ENCODE measurements around the gene SPINK9. TPM values are rescaled to one million over a fixed set of nuclear protein-coding genes. Genes with fewer than 3 reads are reported as not detected.

The SPINK9 gene
- total RNA-seq, 4 donors from 2014 or later, result not detected

DNA sequence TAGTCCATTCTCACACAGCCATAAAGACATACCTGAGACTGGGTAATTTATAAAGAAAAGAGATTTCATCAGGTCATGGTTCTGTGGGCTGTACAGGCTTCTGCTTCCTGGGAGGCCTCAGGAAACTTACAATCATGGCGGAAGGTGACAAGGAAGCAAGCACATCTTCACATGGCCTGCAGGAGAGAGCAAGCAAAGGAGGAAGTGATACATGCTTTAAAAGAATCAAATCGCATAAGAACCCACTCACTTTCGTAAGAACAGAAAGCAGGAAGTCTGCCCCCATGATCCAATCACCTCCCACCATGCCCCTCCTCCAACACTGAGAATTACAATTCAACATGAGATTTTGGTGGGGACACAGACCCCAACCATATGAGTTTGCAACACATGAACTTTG, 43.3 kb downstream of the SPINK9 start:
- DNase-seq, result no peak
- Histone ChIP-seq H3K27me3 (no peaks in the 10 kb centered on the region), H3K4me3 (no peak overlapping the region), H3K4me1 (no peaks in the 10 kb centered on the region), H3K9me3 (no peaks in the 10 kb centered on the region), H3K36me3 (no peaks in the 10 kb centered on the region), H3K27ac (no peak overlapping the region)
- intact Hi-C loops (cut with DNase I; ENCODE audit: low total_unique reads), result no loop called here
- TF ChIP-seq CTCF (IDR thresholded peaks at IDR 0.05) (no peak), POLR2A (IDR thresholded peaks at IDR 0.05) (no peak)

DNA sequence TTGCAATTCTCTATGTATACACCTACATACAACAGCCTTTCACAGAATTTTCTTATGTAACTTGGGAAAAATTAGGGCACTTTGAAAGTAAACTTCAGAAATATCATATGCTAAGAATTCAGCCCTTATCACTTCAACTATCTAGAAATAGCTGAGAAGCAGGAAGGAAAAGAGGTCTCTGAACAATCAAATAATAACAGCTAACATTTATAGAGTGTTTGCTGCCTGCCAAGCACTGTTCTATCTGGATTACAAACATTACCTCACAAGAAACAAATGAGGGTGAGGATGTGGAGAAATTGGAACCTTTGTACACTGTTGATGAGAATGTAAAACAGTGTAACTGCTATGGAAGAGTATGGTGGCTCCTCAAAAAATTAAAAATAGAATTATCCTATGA, 44.0 kb downstream of the SPINK9 start:
- intact Hi-C loops (cut with DNase I; ENCODE audit: low total_unique reads), result no loop called here
- Histone ChIP-seq H3K9me3 (no peaks in the 10 kb centered on the region), H3K4me1 (no peaks in the 10 kb centered on the region), H3K4me3 (no peak overlapping the region), H3K27me3 (no peaks in the 10 kb centered on the region), H3K36me3 (no peaks in the 10 kb centered on the region), H3K27ac (no peak overlapping the region)
- TF ChIP-seq POLR2A (IDR thresholded peaks at IDR 0.05) (no peak), CTCF (IDR thresholded peaks at IDR 0.05) (no peak)
- no peak for DNase-seq

GRCh38 chr5:148381906-148382305, 46.5 kb downstream of the SPINK9 start:
- no peak for DNase-seq
- no peaks in the 10 kb centered on the region for H3K36me3 ChIP-seq
- H3K27ac ChIP-seq, result no peak overlapping the region
- no peaks in the 10 kb centered on the region for H3K27me3 ChIP-seq
- no peak overlapping the region for H3K4me3 ChIP-seq
- TF ChIP-seq POLR2A (IDR thresholded peaks at IDR 0.05), result no peak
- intact Hi-C loops (cut with DNase I; ENCODE audit: low total_unique reads), result no loop called here
- H3K9me3 ChIP-seq, result no peaks in the 10 kb centered on the region
- no peaks in the 10 kb centered on the region for H3K4me1 ChIP-seq

GRCh38 chr5:148382961-148383360, 47.6 kb downstream of the SPINK9 start:
- Histone ChIP-seq H3K27me3 (no peaks in the 10 kb centered on the region), H3K4me3 (peak overlapping the region; percentile 91 to 94), H3K4me1 (no peaks in the 10 kb centered on the region), H3K36me3 (no peaks in the 10 kb centered on the region), H3K27ac (peak overlapping the region; percentile 82 to 94), H3K9me3 (no peaks in the 10 kb centered on the region)
- intact Hi-C loops (cut with DNase I; ENCODE audit: low total_unique reads), result no loop called here
- TF ChIP-seq CTCF (IDR thresholded peaks at IDR 0.05) (no peak), POLR2A (IDR thresholded peaks at IDR 0.05) (no peak)
- no peak for DNase-seq

GRCh38 chr5:148383564-148384379, 48.4 kb downstream of the SPINK9 start, which contains the start of gene FBXO38:
Gene FBXO38 (plus strand): TSS chr5:148383958. CDS start chr5:148394777, 10,819 bp downstream.
- peak; percentile 97 for DNase-seq
- intact Hi-C loops (cut with DNase I; ENCODE audit: low total_unique reads), result no loop called here
- peak within 1 kb of the TSS; percentile 82 to 94 for H3K27ac ChIP-seq
- peak within 1 kb of the TSS; percentile 91 to 94 for H3K4me3 ChIP-seq
- H3K9me3 ChIP-seq, result no peaks in the 10 kb centered on the region
- no peaks in the 10 kb centered on the region for H3K36me3 ChIP-seq
- H3K4me1 ChIP-seq, result no peaks in the 10 kb centered on the region
- TF ChIP-seq CTCF (IDR thresholded peaks at IDR 0.05) (peak in 2 of 4 experiments; percentile 5 to 12), POLR2A (IDR thresholded peaks at IDR 0.05) (peak; percentile 57 to 74)
- H3K27me3 ChIP-seq, result no peaks in the 10 kb centered on the region
